HG02943 (cell line): ENCODE results near the gene UPF1.

ENCODE experiments used
- ATAC-seq: cut with Tn5 transposase; IDR thresholded peaks from one replicate; pipeline ENCODE4 v1.9.1; 2021; ENCODE audit warnings: mild to moderate bottlenecking, low read depth, moderate library complexity; ENCODE audit not compliant: unreplicated experiment

Gene UPF1

GRCh38 chr19:18833849-18834643, 2.3 kb downstream of the UPF1 start:
- ATAC-seq = no peak

- no peak for ATAC-seq
Measured at GRCh38 chr19:18834644-18834984, 2.9 kb downstream of the UPF1 start.

GRCh38 chr19:18839465-18840287, 7.9 kb downstream of the UPF1 start:
- ATAC-seq = no peak

GRCh38 chr19:18840288-18841267, 8.8 kb downstream of the UPF1 start:
- no peak for ATAC-seq

- ATAC-seq = no peak
Measured at GRCh38 chr19:18841400-18841799, 9.6 kb downstream of the UPF1 start.

DNA sequence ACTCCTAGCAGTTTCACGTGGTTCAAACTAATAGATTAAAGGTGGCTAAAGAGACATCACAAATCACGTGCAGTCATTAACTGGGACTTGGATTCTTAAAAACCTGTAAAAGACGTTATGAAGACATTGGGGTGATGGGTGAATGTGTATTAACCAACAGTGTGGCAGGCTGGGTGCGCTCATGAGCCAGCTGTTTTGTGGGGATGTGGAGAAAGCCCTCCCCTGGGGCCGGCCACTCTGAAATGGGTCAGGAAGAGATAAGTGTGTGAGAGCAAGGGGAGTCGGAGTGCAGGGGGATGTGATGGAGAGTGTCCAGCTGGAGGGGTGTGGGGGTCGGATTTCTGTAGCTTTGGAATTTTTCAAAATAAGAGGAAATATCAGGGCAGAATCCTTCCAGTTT, 10.4 kb downstream of the UPF1 start:
- no peak for ATAC-seq

GRCh38 chr19:18843960-18844359, 12.2 kb downstream of the UPF1 start:
- ATAC-seq = no peak

DNA sequence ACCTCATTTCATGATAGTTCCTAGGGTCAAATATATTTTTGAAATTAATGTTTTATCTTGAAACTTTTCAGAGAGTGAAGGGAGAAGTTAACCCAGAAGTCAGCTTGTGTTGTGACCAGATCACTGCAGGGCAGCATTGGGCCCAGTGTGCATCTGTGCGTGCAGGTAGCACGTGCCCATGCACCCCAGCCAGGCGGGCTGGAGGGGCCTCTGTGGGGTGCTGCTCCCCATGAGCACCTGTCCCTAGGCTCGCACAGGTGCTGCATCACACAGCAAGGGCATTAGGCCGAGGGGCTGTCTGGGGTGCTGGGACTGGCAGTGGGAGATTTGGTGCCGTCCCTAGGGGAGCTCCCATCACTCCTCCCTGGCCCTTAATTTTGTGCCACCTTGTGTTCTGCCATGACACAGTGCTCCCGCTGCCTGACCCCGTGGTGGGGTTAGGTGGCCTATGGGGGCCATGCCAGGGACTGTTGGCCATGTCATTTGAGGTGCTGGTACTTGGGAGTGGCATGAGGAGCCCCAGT, 13.1 kb downstream of the UPF1 start:
- ATAC-seq = no peak

DNA sequence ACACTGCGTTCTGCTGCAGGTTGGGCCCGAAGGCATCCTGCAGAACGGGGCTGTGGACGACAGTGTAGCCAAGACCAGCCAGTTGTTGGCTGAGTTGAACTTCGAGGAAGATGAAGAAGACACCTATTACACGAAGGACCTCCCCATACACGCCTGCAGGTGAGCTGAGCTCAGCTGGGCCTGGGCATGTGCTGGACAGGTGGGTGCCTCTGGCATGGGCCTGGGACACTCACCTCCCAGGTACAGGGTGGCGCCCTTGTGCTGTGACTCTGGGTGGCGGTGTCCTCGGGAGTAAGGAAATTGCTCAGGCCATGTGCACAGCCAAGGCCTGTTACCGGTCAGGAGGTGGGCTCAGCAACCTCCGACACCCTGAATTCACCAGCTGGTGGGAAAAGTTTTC, 14.2 kb downstream of the UPF1 start:
- ATAC-seq = no peak

- no peak for ATAC-seq
Measured at GRCh38 chr19:18846862-18847548, 15.2 kb downstream of the UPF1 start.

GRCh38 chr19:18847549-18848463, 16.0 kb downstream of the UPF1 start:
- no peak for ATAC-seq

- ATAC-seq = no peak
Measured at GRCh38 chr19:18848878-18849661, 17.3 kb downstream of the UPF1 start.

GRCh38 chr19:18849838-18850400, 18.2 kb downstream of the UPF1 start:
- ATAC-seq = no peak

DNA sequence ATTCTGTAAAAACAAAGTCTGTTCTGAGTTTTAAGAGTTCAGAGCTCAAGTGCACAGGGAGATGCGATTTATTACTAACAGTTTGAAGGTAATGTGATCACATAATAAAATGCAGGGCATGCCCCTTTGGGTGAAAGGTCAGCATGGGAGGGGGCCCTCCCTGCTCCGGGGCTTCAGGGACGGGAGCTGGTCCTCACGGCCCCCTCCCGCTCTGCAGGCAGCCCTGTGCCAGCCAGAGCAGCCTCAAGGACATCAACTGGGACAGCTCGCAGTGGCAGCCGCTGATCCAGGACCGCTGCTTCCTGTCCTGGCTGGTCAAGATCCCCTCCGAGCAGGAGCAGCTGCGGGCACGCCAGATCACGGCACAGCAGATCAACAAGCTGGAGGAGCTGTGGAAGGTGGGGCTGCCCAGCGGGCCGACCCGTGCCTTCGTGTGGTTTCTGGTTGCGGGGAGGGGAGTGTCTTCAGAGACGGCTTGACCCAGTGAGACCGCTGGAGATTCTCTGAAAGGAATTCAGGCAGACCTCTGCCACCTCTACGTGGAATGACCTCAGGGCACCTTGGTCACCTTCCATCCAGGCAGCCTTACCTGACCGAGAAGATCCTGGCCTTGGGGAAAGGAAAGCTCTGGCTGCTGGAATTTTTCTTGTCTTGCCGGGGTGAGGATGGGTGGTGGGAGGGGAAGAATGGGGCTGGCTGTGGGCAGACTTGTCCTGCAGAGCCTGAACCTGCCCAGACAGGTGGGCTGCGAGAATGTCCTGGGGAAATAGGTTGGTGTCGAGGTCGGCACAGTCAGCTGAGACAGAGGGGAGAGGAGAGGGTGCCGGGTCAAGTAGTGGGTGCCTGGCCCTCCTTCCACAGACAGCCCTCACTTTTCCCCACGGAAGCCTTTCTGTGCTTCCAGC, 19.0 kb downstream of the UPF1 start:
- no peak for ATAC-seq

GRCh38 chr19:18851673-18852325, 20.0 kb downstream of the UPF1 start:
- no peak for ATAC-seq

DNA sequence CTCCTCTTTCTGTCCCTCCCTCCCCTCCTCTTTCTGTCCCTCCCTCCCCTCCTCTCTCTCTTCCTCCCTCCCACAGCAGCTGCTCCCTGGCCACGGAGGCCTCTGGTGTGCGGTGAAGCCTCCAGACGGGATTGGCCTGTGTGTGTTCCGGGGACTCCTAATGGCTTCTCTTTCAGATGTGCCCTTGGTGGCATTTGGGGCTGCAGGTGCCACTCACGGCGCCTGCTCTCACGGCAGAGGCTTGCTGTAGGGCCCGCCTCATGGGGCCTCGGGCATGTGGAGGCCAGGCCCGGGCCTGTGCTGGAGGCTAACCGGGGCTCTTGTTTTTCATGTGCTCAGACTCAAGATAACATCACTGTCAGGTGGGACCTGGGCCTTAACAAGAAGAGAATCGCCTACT, 20.9 kb downstream of the UPF1 start:
- ATAC-seq = no peak
